ENCODE measurements around the gene GLG1. TPM values are rescaled to one million over a fixed set of nuclear protein-coding genes. Genes with fewer than 3 reads are reported as not detected.

Gene GLG1
- total RNA-seq, 1 experiment from 2014 or later, result 487 TPM

GRCh38 chr16:74652249-74652648, 45.3 kb upstream of the GLG1 start:
- POLR2A ChIA-PET (ENCODE audit: low non-redundant PET), result no interaction called here
- Histone ChIP-seq H3K36me3 (ENCODE audit: insufficient read depth, low read length, poor library complexity, severe bottlenecking) (peaks cover 90% of the 10 kb centered on the region), H3K9me3 (ENCODE audit: low read depth, low read length, poor library complexity, severe bottlenecking) (no peaks in the 10 kb centered on the region), H3K4me3 (ENCODE audit: low read depth, low read length, poor library complexity, severe bottlenecking) (no peak overlapping the region), H3K27me3 (replicated peaks; ENCODE audit: insufficient read depth, low read depth, low read length, poor library complexity) (no peaks in the 10 kb centered on the region), H3K4me1 (ENCODE audit: insufficient read depth, low read length, poor library complexity, severe bottlenecking) (peaks cover 35% of the 10 kb centered on the region), H3K27ac (ENCODE audit: low read depth, low read length, poor library complexity, severe bottlenecking) (peak overlapping the region; percentile 64)
- peak; percentile 68 for DNase-seq (ENCODE audit: low spot score)
- TF ChIP-seq EZH2 (IDR thresholded peaks at IDR 0.05; ENCODE audit: borderline replicate concordance, low read depth, low read length, poor library complexity, severe bottlenecking) (no peak), CTCF (conservative IDR thresholded peaks at IDR 0.05; ENCODE audit: low read depth, low read length) (no peak)
- intact Hi-C loops (cut with micrococcal nuclease; ENCODE audit: unreplicated experiment), result loop anchor here (10.0 kb wide), 1 partner anchor 347 kb away; no protein-coding TSS in a partner anchor
- CTCF ChIA-PET, result interaction anchor here (0.6 kb wide), 1 partner anchor 14 kb away, joined by 12 read pairs; no protein-coding TSS in a partner anchor
- BruUV-seq (replicated peaks), result no TSS peak

GRCh38 chr16:74651841-74652240, 44.9 kb upstream of the GLG1 start:
- ChIA-PET POLR2A (ENCODE audit: low non-redundant PET) (no interaction called here), CTCF (interaction anchor here (0.6 kb wide), 3 partner anchors 13 to 215 kb away, joined by 3 to 12 read pairs (median 6); no protein-coding TSS in a partner anchor)
- Histone ChIP-seq H3K27me3 (replicated peaks; ENCODE audit: insufficient read depth, low read depth, low read length, poor library complexity) (no peaks in the 10 kb centered on the region), H3K9me3 (ENCODE audit: low read depth, low read length, poor library complexity, severe bottlenecking) (no peaks in the 10 kb centered on the region), H3K27ac (ENCODE audit: low read depth, low read length, poor library complexity, severe bottlenecking) (peak overlapping the region; percentile 64), H3K4me1 (ENCODE audit: insufficient read depth, low read length, poor library complexity, severe bottlenecking) (peaks cover 35% of the 10 kb centered on the region), H3K4me3 (ENCODE audit: low read depth, low read length, poor library complexity, severe bottlenecking) (no peak overlapping the region), H3K36me3 (ENCODE audit: insufficient read depth, low read length, poor library complexity, severe bottlenecking) (peaks cover 90% of the 10 kb centered on the region)
- no TSS peak for BruUV-seq (replicated peaks)
- intact Hi-C loops (cut with micrococcal nuclease; ENCODE audit: unreplicated experiment), result loop anchor here (10.0 kb wide), 1 partner anchor 347 kb away; no protein-coding TSS in a partner anchor
- no peak for TF ChIP-seq EZH2 (IDR thresholded peaks at IDR 0.05; ENCODE audit: borderline replicate concordance, low read depth, low read length, poor library complexity, severe bottlenecking)
- TF ChIP-seq CTCF (conservative IDR thresholded peaks at IDR 0.05; ENCODE audit: low read depth, low read length), result no peak
- no peak for DNase-seq (ENCODE audit: low spot score)

GRCh38 chr16:74650966-74651567, 44.2 kb upstream of the GLG1 start:
- intact Hi-C loops (cut with micrococcal nuclease; ENCODE audit: unreplicated experiment), result loop anchor here (10.0 kb wide), 1 partner anchor 346 kb away; no protein-coding TSS in a partner anchor
- Histone ChIP-seq H3K4me1 (ENCODE audit: insufficient read depth, low read length, poor library complexity, severe bottlenecking) (peaks cover 35% of the 10 kb centered on the region), H3K27me3 (replicated peaks; ENCODE audit: insufficient read depth, low read depth, low read length, poor library complexity) (no peaks in the 10 kb centered on the region), H3K4me3 (ENCODE audit: low read depth, low read length, poor library complexity, severe bottlenecking) (no peak overlapping the region), H3K27ac (ENCODE audit: low read depth, low read length, poor library complexity, severe bottlenecking) (peak overlapping the region; percentile 64), H3K36me3 (ENCODE audit: insufficient read depth, low read length, poor library complexity, severe bottlenecking) (peaks cover 89% of the 10 kb centered on the region), H3K9me3 (ENCODE audit: low read depth, low read length, poor library complexity, severe bottlenecking) (no peaks in the 10 kb centered on the region)
- DNase-seq (ENCODE audit: low spot score), result peak; percentile 40
- TF ChIP-seq CTCF (conservative IDR thresholded peaks at IDR 0.05; ENCODE audit: low read depth, low read length) (peak; percentile 76), EZH2 (IDR thresholded peaks at IDR 0.05; ENCODE audit: borderline replicate concordance, low read depth, low read length, poor library complexity, severe bottlenecking) (no peak)
- CTCF ChIA-PET, result interaction anchor here (0.6 to 0.7 kb wide), 4 partner anchors 198 to 587 kb away, joined by 3 to 6 read pairs (median 4); no protein-coding TSS in a partner anchor
- no TSS peak for BruUV-seq (replicated peaks)
- POLR2A ChIA-PET (ENCODE audit: low non-redundant PET), result no interaction called here

Measured in A673 (cell line).